ENCODE measurements around the gene MPHOSPH6.
"Not testable (repeated sequence)": the region's sequence is repeated elsewhere in the genome, so short reads cannot be mapped to it uniquely, and the experiment has no call there.

MPHOSPH6 gene

GRCh38 chr16:82178352-82178751 is 8.3 kb upstream of the MPHOSPH6 start:
- DNase-seq, result no peak
- in situ Hi-C loops (cut with MboI; ENCODE audit: low pct_unique_long_range_greater_than_20kb, low sequenced_read_pairs), result no loop called here

DNA sequence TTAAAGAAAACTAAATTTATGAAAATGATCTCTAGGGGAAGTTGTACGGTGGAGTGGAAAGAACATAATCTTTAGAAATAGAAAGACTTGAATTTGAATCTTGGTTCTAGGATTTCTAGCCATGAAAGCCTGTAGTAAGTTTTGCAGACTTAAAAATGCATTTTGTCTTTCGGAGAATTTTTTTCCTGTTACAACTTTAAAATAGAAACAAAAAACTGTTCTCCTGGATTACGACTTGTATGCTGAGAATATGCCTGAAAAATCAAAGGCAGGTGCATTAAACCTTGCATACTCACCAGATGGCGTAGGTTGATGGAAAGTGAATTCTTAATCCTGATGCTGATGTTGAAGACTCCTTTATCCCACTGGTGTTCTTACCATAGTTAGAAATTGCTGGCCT is 7.5 kb upstream of the MPHOSPH6 start:
- in situ Hi-C loops (cut with MboI; ENCODE audit: low pct_unique_long_range_greater_than_20kb, low sequenced_read_pairs), result no loop called here
- DNase-seq, result no peak

- no peak for DNase-seq
- in situ Hi-C loops (cut with MboI; ENCODE audit: low pct_unique_long_range_greater_than_20kb, low sequenced_read_pairs), result no loop called here
These were observed 6.2 kb upstream of the MPHOSPH6 start for GRCh38 chr16:82176204-82176603.

DNA sequence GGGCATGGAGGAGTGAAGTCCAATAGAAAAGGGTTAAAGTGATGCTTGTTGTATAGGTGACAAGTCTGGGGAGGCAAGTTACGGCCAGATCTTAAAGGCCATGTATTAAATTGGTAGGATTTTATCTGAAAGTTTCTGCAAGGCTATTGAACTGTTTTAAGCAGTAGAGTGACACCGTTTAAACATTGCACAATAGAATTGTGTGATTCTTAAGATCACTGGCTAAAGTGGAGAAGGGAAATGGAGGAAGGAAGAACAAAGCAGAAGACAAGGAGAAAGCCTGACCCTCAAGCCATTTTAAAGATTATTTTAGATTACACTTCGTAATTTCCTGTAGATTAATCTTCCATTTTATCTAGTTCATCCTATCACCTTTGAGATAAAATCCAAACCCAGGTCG is 5.6 kb upstream of the MPHOSPH6 start:
- no peak for DNase-seq
- in situ Hi-C loops (cut with MboI; ENCODE audit: low pct_unique_long_range_greater_than_20kb, low sequenced_read_pairs), result no loop called here

DNA sequence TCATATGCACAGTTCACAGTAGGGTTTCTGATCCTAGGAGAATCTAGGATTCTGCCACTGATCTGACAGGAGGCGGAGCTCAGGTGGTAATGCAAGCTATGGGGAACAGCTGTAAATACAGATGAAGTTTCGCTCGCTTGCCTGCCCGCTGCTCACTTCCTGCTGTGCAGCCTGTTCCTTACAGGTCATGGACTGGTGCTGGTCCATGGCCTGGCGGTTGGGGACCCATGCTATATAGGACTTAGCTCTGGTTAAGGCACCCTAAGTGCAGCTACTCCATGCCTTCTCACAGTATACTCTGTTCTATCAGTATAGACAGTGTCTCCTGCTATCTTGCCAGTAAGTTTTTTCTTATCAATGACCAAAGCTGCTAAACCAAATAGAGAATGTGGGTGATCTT is 2.4 kb downstream of the MPHOSPH6 start:
- in situ Hi-C loops (cut with MboI; ENCODE audit: low pct_unique_long_range_greater_than_20kb, low sequenced_read_pairs), result no loop called here

GRCh38 chr16:82160226-82160625 is 9.8 kb downstream of the MPHOSPH6 start:
- in situ Hi-C loops (cut with MboI; ENCODE audit: low pct_unique_long_range_greater_than_20kb, low sequenced_read_pairs), result no loop called here
- no peak for DNase-seq

More for the DNA sequence above, 2.4 kb downstream of the MPHOSPH6 start:
- no peak for DNase-seq

GRCh38 chr16:82157836-82158235 is 12.2 kb downstream of the MPHOSPH6 start:
- in situ Hi-C loops (cut with MboI; ENCODE audit: low pct_unique_long_range_greater_than_20kb, low sequenced_read_pairs), result no loop called here
- no peak for DNase-seq

GRCh38 chr16:82157534-82157812 is 12.6 kb downstream of the MPHOSPH6 start:
- in situ Hi-C loops (cut with MboI; ENCODE audit: low pct_unique_long_range_greater_than_20kb, low sequenced_read_pairs), result no loop called here
- no peak for DNase-seq

DNA sequence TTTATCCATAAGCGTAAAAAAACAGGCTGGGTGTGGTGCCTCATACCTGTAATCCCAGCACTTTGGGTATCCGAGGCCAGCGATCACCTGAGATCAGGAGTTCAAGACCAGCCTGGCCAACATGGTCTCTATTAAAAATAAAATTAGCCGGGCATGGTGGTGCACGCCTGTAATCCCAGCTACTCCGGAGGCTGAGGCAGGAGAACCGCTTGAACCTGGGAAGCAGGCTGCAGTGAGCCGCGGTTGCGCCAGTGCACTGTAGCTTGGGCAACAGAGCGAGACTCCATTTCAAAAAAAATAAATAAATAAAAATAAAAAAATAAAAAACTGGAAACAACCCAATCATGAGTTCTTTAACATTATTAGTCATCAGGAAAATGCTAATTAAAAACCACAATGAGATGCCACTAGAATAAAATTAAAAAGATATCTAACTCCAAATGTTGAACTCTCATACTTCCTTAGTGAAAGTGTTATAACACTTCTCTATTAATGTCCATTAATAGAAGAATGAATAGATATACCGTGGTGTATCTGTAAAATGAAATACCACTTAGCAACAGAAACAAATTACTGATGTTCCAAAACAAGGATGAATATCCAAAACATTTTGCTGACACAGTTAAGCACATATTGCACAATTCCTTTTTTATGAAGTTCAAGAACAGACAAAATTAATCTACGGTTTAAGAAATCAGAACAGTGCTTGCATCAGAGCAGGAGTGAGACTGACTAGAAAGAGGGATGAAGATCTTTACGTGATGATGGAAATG is 13.1 kb downstream of the MPHOSPH6 start:
- no peak for DNase-seq
- in situ Hi-C loops (cut with MboI; ENCODE audit: low pct_unique_long_range_greater_than_20kb, low sequenced_read_pairs), result no loop called here

DNA sequence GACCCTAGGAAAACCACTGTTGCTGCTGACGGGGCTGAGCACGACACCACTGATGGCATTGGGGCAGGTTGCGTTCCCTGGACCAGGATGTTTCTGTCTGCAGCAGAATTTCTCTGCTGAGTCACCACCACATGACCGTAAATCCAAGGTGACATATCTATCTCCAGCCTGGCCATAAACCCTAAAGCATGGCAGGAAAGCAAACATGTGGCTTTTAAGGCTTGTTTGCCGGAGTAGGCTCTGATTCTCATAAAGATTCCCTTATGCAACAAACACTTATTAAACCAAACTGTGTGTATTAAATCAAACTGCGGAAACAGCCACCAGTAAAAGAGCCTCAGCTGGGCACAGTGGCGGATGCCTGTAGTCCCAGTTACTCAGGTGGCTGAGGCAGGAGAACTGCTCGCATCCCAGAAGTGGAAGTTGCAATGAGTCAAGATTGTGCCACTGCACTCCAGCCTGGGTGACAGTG is 17.3 kb downstream of the MPHOSPH6 start:
- in situ Hi-C loops (cut with MboI; ENCODE audit: low pct_unique_long_range_greater_than_20kb, low sequenced_read_pairs), result no loop called here
- DNase-seq, result no peak

GRCh38 chr16:82152196-82152595 is 17.8 kb downstream of the MPHOSPH6 start:
- in situ Hi-C loops (cut with MboI; ENCODE audit: low pct_unique_long_range_greater_than_20kb, low sequenced_read_pairs), result no loop called here
- no peak for DNase-seq

- in situ Hi-C loops (cut with MboI; ENCODE audit: low pct_unique_long_range_greater_than_20kb, low sequenced_read_pairs), result no loop called here
- no peak for DNase-seq
These were observed 19.5 kb downstream of the MPHOSPH6 start for GRCh38 chr16:82150549-82150948.

DNA sequence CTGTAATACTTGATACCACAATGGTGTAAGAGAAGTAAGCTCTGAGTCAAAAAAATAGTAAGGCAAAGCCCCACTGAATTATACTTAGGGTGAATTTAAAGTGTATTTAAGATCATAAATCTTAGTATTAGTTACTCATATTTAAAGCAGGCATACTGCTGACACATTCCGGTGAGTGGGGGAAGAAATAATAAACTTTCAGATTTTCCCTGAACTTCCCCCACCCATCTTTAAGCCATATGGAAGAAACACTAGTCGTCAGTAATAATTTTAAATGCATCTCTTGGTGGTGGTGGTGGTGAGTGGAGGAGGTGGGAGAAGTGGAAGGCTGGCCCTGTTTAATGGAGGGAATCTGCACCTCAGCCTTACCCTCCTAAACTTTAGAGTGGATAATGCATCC is 20.5 kb downstream of the MPHOSPH6 start:
- DNase-seq, result no peak
- in situ Hi-C loops (cut with MboI; ENCODE audit: low pct_unique_long_range_greater_than_20kb, low sequenced_read_pairs), result no loop called here

DNA sequence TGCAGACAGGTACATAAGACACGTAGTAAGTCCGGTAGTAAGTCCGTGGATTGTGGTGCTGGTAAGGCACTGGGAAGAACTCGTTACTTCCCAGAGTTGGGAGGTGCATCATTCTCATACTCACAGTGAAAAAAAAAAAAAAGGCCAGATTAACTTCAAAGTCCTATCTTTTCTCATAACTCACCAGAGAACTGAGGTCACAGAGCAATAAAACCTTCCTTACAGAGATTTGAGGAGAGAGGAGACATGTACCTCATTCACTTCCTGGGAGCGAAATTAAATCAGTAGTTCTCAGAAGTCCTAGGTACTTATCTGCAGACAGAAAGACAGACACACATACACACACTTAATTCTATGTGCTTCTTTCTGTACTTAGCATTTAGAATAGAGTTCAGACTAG is 22.5 kb downstream of the MPHOSPH6 start:
- in situ Hi-C loops (cut with MboI; ENCODE audit: low pct_unique_long_range_greater_than_20kb, low sequenced_read_pairs), result no loop called here
- no peak for DNase-seq

DNA sequence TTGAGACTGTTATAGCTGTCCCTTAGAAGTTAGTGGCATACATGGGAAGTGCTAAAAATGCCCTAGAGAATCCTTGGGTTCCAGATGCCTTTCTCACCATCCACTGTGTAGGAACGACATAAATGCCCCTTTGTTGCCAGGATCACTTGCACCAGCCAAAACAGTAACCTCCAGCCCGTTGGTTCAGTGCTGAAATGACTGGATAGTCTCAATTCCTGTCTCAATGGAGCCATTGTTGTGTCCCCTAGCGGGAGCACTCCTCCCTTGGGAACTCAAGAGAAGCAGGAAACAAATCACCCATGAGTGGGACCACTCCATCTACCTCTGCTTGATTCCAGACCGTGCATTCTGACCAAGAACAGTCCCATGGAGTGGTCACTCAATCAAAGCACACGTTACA is 23.1 kb downstream of the MPHOSPH6 start:
- in situ Hi-C loops (cut with MboI; ENCODE audit: low pct_unique_long_range_greater_than_20kb, low sequenced_read_pairs), result no loop called here
- DNase-seq, result no peak

- DNase-seq, result no peak
- in situ Hi-C loops (cut with MboI; ENCODE audit: low pct_unique_long_range_greater_than_20kb, low sequenced_read_pairs), result no loop called here
These were observed 23.5 kb downstream of the MPHOSPH6 start for GRCh38 chr16:82146556-82146955.

DNA sequence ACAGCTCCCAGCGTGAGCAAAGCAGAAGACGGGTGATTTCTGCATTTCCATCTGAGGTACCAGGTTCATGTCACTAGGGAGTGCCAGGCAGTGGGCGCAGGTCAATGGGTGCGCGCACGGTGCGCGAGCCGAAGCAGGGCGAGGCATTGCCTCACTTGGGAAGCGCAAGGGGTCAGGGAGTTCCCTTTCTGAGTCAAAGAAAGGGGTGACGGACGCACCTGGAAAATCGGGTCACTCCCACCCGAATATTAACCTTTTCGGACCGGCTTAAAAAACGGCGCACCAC is 30.8 kb downstream of the MPHOSPH6 start:
- DNase-seq; in situ Hi-C loops (cut with MboI; ENCODE audit: low pct_unique_long_range_greater_than_20kb, low sequenced_read_pairs): not testable (repeated sequence)

DNA sequence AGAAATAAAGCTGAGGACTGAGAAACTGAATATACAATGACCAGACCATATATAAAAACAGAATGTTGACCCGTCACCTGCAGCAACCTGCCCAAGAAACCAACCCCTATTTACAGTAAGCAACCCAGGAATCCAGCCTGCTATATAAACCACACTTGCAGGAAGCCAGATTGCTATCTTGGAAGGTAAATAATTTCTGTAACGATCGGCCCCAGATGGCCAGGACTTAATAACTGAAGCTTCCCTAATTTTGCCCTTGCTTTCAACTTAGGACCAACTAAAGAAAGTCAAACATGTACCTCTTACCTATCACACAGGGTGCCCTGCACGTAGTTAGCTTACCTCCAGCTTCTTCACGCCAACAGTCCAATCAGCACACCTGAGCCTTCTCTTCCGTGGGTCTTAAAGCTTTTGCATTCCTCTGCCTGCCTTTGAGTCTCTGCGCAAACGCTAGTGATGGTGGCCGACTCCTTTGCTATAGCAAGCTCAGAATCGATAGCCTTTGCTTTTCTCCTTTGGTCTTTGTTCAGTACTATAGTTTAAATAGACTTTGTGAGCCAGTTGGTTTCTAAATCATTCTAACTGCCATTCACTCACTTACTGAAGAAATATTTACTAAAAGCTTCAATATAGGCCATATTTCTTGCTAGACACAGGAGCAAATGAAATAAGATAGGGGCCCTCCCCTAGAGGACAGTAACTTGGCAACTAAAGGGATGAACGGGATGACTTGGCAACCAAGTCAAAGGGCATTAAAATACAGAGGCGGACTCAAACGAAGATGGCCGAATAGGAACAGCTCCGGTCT is 31.3 kb downstream of the MPHOSPH6 start:
- DNase-seq, result no peak
- in situ Hi-C loops (cut with MboI; ENCODE audit: low pct_unique_long_range_greater_than_20kb, low sequenced_read_pairs), result no loop called here

DNA sequence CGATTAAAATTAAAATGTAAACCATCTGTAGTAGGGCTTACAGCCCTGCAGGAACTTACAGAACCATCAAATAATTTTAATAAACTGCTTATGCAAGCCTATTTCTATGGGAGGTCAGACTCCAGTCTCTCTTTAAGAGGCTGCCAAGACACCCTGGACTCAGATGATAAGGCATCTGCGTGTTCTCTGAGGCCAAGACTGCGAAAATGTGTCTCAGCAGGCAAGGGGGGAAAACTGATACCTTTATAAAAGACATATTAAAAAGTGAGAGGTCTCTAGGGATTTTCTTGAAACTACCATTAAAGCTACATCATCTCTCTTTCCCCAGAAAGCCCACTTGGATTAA is 32.2 kb downstream of the MPHOSPH6 start:
- DNase-seq, result no peak
- in situ Hi-C loops (cut with MboI; ENCODE audit: low pct_unique_long_range_greater_than_20kb, low sequenced_read_pairs), result no loop called here

DNA sequence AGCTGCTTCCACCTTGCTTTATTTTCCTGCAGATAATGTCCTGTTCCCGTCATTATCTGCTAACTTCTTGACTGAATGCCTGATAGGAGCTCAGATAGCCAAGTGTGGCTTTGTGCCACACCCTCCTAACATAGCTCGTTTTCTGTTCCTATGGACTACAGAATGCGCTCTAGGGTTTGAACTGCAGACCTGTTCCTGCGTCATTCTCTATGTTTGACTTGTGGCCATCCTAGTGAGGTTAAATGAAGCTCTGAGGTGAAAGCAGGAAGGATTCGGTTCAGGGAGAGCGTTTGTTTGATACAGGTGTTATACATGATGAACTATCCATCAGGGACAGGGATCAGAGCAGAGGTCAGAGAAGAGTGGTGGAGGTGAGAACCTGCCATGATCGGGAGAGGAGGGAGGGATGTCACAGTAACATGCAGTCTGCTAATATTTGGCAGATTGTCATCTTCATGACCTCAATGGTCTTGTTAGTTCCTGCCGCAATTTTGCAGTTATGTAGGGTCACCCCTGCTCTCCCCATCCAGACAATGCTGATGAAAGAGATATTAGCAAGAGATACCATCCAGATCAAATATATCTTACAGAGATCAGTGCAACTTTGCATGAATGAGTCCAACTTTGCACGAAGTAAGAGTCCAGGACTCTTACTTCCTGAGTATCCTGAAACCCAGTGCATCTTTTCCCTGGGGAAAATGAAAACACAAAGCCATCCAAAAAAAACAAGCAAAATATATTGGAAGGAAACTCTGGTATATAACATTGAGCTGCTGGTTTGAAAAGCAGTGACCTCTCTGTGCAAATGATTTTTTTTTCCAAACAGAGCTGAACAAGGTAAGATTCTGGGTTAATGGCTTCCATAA is 32.8 kb downstream of the MPHOSPH6 start:
- DNase-seq, result no peak
- in situ Hi-C loops (cut with MboI; ENCODE audit: low pct_unique_long_range_greater_than_20kb, low sequenced_read_pairs), result no loop called here
